ENCODE measurements around the gene DCUN1D5. TPM values are rescaled to one million over a fixed set of nuclear protein-coding genes. Genes with fewer than 3 reads are reported as not detected.
A peak's percentile ranks its signal among the peaks of the same experiment; 100 is the strongest.

Gene DCUN1D5
- total and polyA plus RNA-seq, 2 experiments from 2014 or later = 136 to 189 TPM

GRCh38 chr11:103042161-103042560 lies 49.8 kb downstream of the DCUN1D5 start:
- no peaks in the 10 kb centered on the region for H4K20me1 ChIP-seq (replicated peaks; ENCODE audit: insufficient read depth)
- no peaks in the 10 kb centered on the region for H3K4me1 ChIP-seq (ENCODE audit: insufficient read depth)
- H3K27me3 ChIP-seq (ENCODE audit: insufficient read depth) = no peaks in the 10 kb centered on the region
- Mint-ChIP-seq H3K4me3 (no peak overlapping the region), H3K9me3 (no peaks in the 10 kb centered on the region), H3K27me3 (ENCODE audit: insufficient read depth, low read depth, poor library complexity) (no peaks in the 10 kb centered on the region), H3K4me1 (no peaks in the 10 kb centered on the region), H3K36me3 (ENCODE audit: low read depth) (no peaks in the 10 kb centered on the region), H3K27ac (no peak overlapping the region)
- no peaks in the 10 kb centered on the region for H3F3A ChIP-seq (replicated peaks; ENCODE audit: low read depth)
- no peak overlapping the region for H3K4me3 ChIP-seq
- H3K4me2 ChIP-seq = no peak overlapping the region
- no peaks in the 10 kb centered on the region for H3K36me3 ChIP-seq (ENCODE audit: insufficient read depth)
- no peak for DNase-seq (ENCODE audit: low spot score)
- peak overlapping the region; percentile 20; the same call in 1 of the 2 replicates for H2AFZ ChIP-seq
- H3K79me2 ChIP-seq (replicated peaks; ENCODE audit: insufficient read depth) = no peaks in the 10 kb centered on the region
- ATAC-seq = no peak
- no peaks in the 10 kb centered on the region for H3K9me2 ChIP-seq (ENCODE audit: insufficient read depth)
- no peak overlapping the region for H3K27ac ChIP-seq (ENCODE audit: low read depth)
- TF ChIP-seq ZNF114 (CRISPR knock-in tag; IDR thresholded peaks at IDR 0.05) (no peak), NANOG (IDR thresholded peaks at IDR 0.05; ENCODE audit: borderline replicate concordance) (no peak), ETS1 (IDR thresholded peaks at IDR 0.05) (no peak), CTCF (conservative IDR thresholded peaks at IDR 0.05; ENCODE audit: low read depth in 2 of 2) (no peak), STAT1 (IDR thresholded peaks at IDR 0.05; ENCODE audit: unreplicated experiment) (no peak), CREB1 (CRISPR knock-in tag; IDR thresholded peaks at IDR 0.05; ENCODE audit: low read depth) (no peak), ZNF462 (CRISPR knock-in tag; IDR thresholded peaks at IDR 0.05) (no peak), EZH2 (IDR thresholded peaks at IDR 0.05; ENCODE audit: low read depth, unreplicated experiment) (no peak)
